SU-DHL-6 (cell line): ENCODE results near the gene MYPOP.
A peak's percentile ranks its signal among the peaks of the same experiment; 100 is the strongest.

Source experiments
- H2AFZ ChIP-seq: fragments of 200-600 bp; sonication (generic); 2 replicates; pipeline ENCODE4 v1.6.1; 2014; ENCODE audit warnings: low read depth, mild to moderate bottlenecking, moderate library complexity, mixed read lengths, antibody characterized with exemption, low read length; ENCODE audit not compliant: severe bottlenecking
- H3F3A ChIP-seq: fragments of 200-600 bp; shearing (Covaris generic); 2 replicates; pipeline ENCODE4 v1.6.0; 2016; ENCODE audit warnings: antibody characterized with exemption, mild to moderate bottlenecking; ENCODE audit not compliant: insufficient read depth
- H3K27ac ChIP-seq: fragments of 200-600 bp; sonication (generic); 2 replicates; pipeline ENCODE4 v1.5.1; 2016; ENCODE audit warnings: low read depth, mild to moderate bottlenecking, low read length, moderate library complexity, mixed read lengths
- H3K27me3 ChIP-seq: fragments of 200-600 bp; sonication (generic), shearing (Covaris generic); 2 replicates; pipeline ENCODE4 v1.6.0; 2014; ENCODE audit warnings: mild to moderate bottlenecking, low read length
- H3K36me3 ChIP-seq: fragments of 200-600 bp; sonication (generic); 2 replicates; pipeline ENCODE4 v1.6.1; 2014; ENCODE audit warnings: mild to moderate bottlenecking, low read length, mixed read lengths
- H3K4me2 ChIP-seq: fragments of 300-600, 200-600 bp; shearing (Covaris generic), sonication (generic); 2 replicates; pipeline ENCODE4 v1.6.0; 2014; ENCODE audit warnings: low read length, low read depth, mild to moderate bottlenecking; ENCODE audit not compliant: poor library complexity, severe bottlenecking
- H3K4me3 ChIP-seq: fragments of 200-600 bp; sonication (generic); 2 replicates; pipeline ENCODE4 v1.5.1; 2014; ENCODE audit warnings: antibody characterized with exemption, low read length, mild to moderate bottlenecking, mixed read lengths; ENCODE audit not compliant: insufficient read depth, poor library complexity, severe bottlenecking
- H3K79me2 ChIP-seq: fragments of 200-600 bp; sonication (generic); 2 replicates; pipeline ENCODE4 v1.6.1; 2014; ENCODE audit warnings: mild to moderate bottlenecking, low read length, moderate library complexity; ENCODE audit not compliant: insufficient read depth
- H3K9ac ChIP-seq: fragments of 200-600 bp; sonication (generic); 2 replicates; pipeline ENCODE4 v1.7.0; 2014; ENCODE audit warnings: mild to moderate bottlenecking, low read length
- H3K9me2 ChIP-seq: fragments of 200-600 bp; sonication (generic); replicated peaks from 2 replicates; pipeline ENCODE4 v1.6.1; 2014; ENCODE audit warnings: low read length; ENCODE audit not compliant: insufficient read depth
- H3K9me3 ChIP-seq: fragments of 200-600 bp; sonication (generic); 2 replicates; pipeline ENCODE4 v1.6.1; 2014; ENCODE audit warnings: low read length, mixed read lengths; ENCODE audit not compliant: insufficient read depth
- H4K20me1 ChIP-seq: fragments of 200-600 bp; sonication (generic); 2 replicates; pipeline ENCODE4 v1.6.1; 2014; ENCODE audit warnings: low read depth, mild to moderate bottlenecking, antibody characterized with exemption, low read length, moderate library complexity, mixed read lengths
- EZH2phosphoT487 ChIP-seq: fragments of 200-600 bp; sonication (generic), shearing (Covaris generic); conservative IDR thresholded peaks from 2 replicates; pipeline ENCODE4 v1.6.1; 2018; ENCODE audit warnings: mild to moderate bottlenecking, antibody characterized with exemption, low read length, moderate library complexity, mixed read lengths
- TF ChIP-seq, protein P1 (sequence below): fragments of 200-600 bp; sonication (generic); IDR thresholded peaks from one replicate; pipeline ENCODE4 v1.5.1; 2017; ENCODE audit warnings: antibody characterized with exemption, mild to moderate bottlenecking, low read length, moderate library complexity; ENCODE audit not compliant: insufficient read depth, poor library complexity, severe bottlenecking

MYPOP gene, protein sequence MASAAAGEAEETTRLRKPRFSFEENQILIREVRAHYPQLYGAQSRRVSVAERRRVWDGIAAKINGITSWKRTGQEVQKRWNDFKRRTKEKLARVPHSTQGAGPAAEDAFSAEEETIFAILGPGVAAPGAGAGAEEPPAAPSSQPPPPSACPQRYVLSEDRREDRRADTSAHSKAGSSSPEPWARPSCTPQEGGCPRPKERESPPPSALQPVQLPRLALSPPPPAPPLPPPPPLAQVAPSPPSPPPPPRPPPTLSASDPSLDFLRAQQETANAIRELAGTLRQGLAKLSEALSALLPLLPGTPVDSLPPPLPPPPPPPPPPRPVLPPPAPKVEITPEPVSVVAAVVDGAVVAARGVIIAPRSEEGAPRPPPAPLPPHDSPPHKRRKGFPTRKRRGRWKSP

DNA sequence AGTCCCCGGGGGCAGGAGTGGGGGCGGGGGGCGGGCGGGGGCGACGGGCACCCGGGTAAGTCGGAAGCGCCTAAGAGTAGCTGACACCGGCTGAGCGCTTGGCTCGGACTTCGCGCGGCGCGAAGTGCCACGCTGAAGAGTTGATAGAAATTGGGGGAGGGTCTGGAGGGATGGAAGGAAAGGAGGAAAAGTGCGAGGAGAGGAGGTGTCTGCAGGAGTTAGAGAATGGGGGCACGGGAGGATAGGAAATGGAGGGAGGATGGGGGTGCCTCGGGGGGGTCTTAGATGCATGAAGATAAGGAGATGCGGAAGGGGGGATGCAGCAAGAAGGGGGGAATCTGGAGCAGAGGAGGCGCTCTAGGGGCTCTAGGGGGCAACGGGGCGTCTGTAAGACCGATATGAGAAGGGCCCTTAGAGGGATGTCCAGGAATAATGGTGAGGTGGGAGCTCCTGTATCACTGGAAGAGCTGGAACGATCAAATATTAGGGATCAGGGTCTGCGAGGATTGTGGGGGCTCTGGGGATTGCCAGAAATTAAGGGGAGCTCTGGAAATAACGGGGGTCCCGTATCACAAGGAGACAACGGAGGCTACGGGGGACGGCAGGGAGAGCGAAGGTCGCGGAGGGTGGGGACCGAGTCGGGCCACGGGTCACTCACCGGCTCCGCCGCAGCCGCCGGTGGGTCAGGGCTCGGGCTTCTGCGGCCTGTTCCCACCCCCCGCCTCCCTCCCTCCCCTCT lies at the start of gene MYPOP:
Gene MYPOP (minus strand): TSS at position 702 of the 739 bp plus-strand sequence. CDS start 840 bp downstream, outside the sequence.
- H3K9me2 ChIP-seq: no peaks in the 10 kb centered on the region
- no peaks in the 10 kb centered on the region for H4K20me1 ChIP-seq
- H3K27me3 ChIP-seq: no peaks in the 10 kb centered on the region
- peak within 1 kb of the TSS; percentile 82 for H3K9ac ChIP-seq
- peak within 1 kb of the TSS; percentile 44 for H2AFZ ChIP-seq
- no peaks in the 10 kb centered on the region for H3K36me3 ChIP-seq
- peaks cover 17% of the 10 kb centered on the region; the same call in 1 of the 2 replicates for H3K79me2 ChIP-seq
- no peaks in the 10 kb centered on the region for H3F3A ChIP-seq
- H3K27ac ChIP-seq: peak within 1 kb of the TSS; percentile 49
- peak within 1 kb of the TSS; percentile 77 for H3K4me3 ChIP-seq
- H3K4me2 ChIP-seq: peak within 1 kb of the TSS; percentile 80
- TF ChIP-seq EZH2phosphoT487: no peak
- TF ChIP-seq, protein P1, sequence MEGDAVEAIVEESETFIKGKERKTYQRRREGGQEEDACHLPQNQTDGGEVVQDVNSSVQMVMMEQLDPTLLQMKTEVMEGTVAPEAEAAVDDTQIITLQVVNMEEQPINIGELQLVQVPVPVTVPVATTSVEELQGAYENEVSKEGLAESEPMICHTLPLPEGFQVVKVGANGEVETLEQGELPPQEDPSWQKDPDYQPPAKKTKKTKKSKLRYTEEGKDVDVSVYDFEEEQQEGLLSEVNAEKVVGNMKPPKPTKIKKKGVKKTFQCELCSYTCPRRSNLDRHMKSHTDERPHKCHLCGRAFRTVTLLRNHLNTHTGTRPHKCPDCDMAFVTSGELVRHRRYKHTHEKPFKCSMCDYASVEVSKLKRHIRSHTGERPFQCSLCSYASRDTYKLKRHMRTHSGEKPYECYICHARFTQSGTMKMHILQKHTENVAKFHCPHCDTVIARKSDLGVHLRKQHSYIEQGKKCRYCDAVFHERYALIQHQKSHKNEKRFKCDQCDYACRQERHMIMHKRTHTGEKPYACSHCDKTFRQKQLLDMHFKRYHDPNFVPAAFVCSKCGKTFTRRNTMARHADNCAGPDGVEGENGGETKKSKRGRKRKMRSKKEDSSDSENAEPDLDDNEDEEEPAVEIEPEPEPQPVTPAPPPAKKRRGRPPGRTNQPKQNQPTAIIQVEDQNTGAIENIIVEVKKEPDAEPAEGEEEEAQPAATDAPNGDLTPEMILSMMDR: no peak
- no peaks in the 10 kb centered on the region for H3K9me3 ChIP-seq

DNA sequence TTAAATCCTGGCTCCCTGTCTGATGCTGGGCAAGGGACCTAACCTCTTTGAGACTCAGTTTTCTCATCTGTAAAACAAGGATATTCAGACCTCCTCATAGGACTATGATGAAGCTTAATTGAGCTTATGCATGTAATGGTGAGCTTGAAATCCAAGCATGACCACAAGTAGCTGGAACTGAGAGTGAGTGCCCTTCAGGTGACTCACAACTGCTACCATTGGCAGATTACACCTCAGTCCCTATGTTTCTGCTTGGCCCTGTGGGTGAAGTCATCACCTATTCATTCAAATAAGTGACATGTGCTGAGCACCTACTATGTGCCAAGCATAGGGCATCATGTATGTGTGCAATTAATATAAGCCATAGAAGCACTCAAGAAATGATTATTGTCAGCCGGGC lies 45.5 kb upstream of the MYPOP start:
- no peak overlapping the region for H3K4me3 ChIP-seq
- no peaks in the 10 kb centered on the region for H4K20me1 ChIP-seq
- no peaks in the 10 kb centered on the region for H3K79me2 ChIP-seq
- no peak overlapping the region for H3K27ac ChIP-seq
- no peaks in the 10 kb centered on the region for H3K36me3 ChIP-seq
- no peaks in the 10 kb centered on the region for H3K9me2 ChIP-seq
- no peak overlapping the region for H3K9ac ChIP-seq
- H3K9me3 ChIP-seq: no peaks in the 10 kb centered on the region
- H2AFZ ChIP-seq: no peak overlapping the region
- H3K4me2 ChIP-seq: no peak overlapping the region
- no peaks in the 10 kb centered on the region for H3K27me3 ChIP-seq
- no peak for TF ChIP-seq EZH2phosphoT487
- TF ChIP-seq, protein P1: no peak
- H3F3A ChIP-seq: no peaks in the 10 kb centered on the region

DNA sequence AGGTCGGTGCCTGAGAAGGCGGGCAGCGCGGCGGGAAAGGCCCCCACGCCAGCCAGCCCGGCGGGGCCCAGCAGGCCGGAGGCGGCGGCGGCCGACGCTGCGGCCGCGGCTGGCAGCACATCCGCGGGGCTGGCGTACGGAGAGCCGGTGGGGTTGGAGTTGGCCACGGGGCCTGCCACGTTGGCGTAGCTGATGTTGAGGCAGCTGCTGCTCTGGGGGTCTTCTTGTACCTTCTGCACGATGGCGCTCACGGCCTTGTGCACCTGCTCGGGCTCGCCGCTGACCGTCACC lies 38.0 kb upstream of the MYPOP start:
- Histone ChIP-seq H3K36me3 (no peaks in the 10 kb centered on the region), H3K4me3 (no peak overlapping the region), H3F3A (no peaks in the 10 kb centered on the region), H3K9me3 (no peaks in the 10 kb centered on the region), H3K9me2 (no peaks in the 10 kb centered on the region), H2AFZ (no peak overlapping the region), H3K79me2 (no peaks in the 10 kb centered on the region), H3K9ac (no peak overlapping the region), H4K20me1 (no peaks in the 10 kb centered on the region), H3K27ac (no peak overlapping the region), H3K27me3 (no peaks in the 10 kb centered on the region), H3K4me2 (no peak overlapping the region)
- TF ChIP-seq, protein P1: no peak
- no peak for TF ChIP-seq EZH2phosphoT487
